GF-D8 (cell line): ENCODE measurements around the gene OPN1MW3.
"Not testable (repeated sequence)": the region's sequence is repeated elsewhere in the genome, so short reads cannot be mapped to it uniquely, and the experiment has no call there.

Experiments used
- DNase-seq: peaks from one replicate; lab custom pipeline; 2025; lab: John Stamatoyannopoulos, UW

Gene OPN1MW3

DNA sequence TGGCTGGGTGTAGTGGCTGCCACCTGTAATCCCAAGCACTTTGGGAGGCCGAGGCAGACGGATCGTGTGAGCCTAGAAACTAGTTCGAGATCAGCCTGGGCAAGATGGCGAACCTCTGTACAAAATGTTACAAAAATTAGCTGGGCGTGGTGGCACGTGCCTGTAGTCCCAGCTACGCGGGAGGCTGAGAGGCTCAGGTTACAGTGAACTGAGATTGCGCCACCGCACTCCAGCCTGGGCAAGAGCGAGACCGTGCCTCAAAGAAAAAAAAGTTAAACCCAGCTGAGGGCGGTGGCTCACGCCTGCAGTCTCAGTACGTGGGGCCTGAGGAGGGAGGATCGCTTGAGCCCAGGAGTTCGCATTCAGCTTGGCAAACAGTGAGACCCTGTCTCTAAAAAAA, 39.3 kb downstream of the OPN1MW3 start:
- DNase-seq: no peak

DNA sequence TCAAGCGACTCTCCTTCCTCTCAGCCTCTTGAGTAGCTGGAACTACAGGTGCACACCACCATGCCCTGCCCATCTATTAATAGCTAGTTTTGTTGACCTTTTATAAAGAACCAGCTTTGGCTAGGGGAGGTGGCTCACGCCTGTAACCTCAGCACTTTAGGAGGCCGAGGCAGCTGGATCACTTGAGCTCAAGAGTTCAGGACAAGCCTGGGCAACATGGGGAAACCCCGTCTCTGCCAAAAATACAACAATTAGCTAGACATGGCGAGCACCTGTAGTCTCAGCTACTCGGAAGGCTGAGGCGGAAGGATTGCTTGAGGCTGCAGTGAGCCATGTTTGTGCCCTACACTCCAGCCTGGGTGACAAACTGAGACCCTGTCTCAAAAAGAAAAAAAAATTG, 40.9 kb downstream of the OPN1MW3 start:
- no peak for DNase-seq

DNA sequence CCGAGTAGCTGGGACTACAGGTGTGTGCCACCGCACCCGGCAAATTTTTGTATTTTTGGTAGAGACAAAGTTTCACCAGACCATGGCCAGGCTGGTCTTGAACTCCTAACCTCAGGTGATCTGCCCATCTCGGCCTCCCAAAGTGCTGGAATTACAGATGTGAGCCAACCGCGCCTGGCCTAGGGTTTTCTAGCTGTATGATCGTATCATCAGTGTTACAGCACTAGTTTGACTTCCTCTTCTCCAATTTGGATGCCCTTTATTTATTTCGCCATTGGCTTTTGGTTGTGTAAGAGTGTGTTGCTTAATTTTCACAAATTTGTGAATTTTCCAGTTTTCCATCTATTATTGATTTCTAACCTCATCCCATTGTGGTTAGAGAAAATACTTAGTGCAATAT, 43.4 kb downstream of the OPN1MW3 start:
- DNase-seq: peak; percentile 54

DNA sequence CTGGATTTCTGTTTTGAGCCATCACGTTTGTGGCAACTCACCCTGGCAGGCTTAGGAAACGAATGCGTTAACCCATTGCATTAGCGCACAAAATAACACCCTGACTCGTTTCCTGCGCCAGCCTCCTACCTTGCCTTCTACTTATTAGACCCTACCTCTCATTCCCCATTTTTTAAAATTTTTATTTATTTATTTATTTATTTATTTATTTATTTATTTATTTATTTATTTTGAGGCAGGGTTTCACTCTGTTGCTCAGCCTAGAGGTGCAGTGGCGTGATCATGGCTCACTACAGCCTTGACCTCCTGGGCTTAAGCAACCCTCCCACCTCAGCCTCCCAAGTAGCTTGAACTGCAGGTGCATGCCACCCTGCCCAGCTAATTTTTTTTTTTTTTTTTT, 45.6 kb downstream of the OPN1MW3 start:
- not testable (repeated sequence) for DNase-seq

DNA sequence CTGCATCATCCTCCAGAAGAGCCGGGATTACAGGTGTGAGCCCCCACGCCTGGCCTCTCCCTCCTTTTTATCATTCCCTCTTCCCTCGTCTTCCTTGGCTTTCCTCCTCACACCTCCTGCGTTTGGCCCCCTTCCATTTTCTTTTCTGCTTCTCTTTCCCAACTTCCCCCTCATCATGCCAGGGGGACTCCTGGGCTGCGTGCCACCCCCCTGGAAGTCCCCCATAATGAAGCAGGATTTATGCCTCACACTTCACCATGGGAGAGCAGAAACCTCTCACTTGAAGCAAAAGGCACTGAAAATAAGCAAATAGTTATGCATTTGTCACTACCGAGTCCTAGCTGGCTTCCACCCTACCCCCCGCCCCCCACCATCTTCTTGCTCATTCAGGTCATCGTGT, 46.1 kb downstream of the OPN1MW3 start:
- no peak for DNase-seq

DNA sequence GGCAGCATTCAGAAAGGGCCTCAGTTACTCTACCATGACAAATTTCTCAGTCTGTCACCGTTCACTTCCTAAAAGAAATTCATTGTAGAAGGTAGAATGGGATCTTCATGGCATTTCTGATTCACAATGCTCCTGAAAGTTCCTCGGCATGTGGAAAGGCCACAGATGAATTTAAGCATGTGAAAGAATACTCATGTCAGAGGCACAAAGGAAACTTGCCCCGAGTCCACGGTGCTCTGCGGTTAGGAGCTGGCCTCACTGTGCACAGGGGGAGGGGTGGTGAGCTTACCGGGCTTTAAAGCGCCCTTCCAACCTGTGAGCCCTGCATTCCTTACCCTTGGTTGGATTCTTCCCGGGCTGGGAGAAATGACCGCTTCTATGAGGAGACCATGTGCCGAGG, 47.5 kb downstream of the OPN1MW3 start:
- DNase-seq: no peak

DNA sequence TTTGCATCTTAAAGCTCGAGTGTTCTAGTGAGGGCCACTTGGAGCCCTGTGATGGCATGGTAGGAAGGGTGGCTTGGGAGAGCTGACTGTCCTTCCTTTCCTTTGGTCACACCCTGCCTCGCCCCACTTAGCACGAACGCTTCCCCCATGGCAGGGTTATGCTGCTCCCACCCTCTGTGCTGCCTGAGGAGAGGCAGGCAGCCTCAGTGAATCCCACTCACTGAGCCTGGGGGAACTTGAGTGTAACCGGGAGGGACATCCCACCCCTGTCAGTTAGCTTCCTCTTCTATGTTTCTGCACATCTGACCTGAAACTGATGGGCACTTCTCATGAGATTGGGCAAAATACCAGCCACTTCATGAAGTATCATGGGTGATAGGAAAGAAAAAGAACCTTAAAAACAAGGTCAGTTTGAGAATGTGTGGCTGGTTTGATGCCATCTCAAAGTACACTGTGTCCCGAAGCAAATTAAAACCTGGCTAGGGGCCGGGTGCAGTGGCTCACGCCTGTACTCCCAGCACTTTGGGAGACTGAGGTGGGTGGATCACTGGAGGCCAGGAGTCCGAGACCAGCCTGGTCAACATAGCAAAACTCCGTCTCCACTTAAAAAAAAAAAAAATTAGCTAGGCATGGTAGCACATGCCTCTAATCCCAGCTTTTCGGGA, 48.3 kb downstream of the OPN1MW3 start:
- no peak for DNase-seq

DNA sequence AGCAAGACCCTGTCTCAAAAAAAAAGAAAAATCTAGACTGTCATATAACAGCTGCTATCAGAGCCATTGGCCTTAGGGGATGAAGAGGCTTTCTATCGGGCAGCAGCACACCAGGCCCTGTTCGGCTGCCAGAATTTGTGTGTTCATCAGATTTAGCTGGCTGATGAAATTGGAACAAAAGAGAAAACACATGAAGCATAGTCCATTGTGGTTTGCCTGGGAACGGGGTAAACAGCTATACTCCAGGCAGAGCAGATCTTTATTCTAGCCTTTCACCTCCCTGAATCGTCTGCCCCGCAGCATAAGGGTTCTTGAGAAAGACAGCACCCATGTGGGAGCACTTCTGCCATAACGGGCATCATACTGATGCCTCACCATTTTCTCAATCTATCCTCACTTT, 49.8 kb downstream of the OPN1MW3 start:
- no peak for DNase-seq

DNA sequence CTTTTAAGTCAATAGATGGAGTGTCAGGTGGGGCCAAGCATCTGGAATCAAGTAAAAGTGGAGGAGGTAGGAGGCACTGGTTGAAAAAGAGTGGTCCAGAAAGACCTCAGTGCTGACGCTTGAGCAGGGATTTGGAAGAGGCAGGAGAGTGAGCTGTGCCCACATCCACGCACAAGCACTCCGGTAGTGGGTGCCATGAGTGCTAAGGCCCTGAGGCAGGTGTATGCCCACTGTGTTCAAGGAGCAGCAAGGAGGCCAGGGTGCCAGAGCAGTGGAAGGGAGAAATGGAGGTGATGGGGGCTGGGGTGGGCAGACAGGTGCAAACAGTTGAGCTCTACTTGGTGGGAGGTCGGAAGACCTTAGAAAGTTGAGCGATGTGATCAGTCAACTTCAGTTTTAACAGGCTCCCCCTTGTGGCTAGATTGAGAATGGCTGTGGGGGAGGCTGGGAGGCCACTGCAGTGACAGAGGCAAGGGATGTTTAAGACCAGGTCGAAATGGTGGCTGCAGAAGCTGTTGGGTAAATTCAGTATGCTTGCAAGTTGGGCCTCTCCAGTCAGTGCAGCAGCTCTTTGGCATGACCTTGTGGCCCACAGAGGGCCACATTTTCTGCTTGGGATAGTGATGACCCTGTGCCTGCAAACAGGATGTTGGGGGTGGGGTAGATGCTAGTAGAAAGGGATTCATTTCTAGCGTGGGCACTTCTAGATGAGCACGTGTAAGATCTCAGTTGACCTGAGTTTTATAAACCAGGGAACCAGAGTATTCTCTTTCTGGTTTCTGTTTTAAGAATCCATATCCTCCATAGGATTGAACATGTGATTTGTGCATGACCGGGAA, 50.9 kb downstream of the OPN1MW3 start:
- DNase-seq: no peak

DNA sequence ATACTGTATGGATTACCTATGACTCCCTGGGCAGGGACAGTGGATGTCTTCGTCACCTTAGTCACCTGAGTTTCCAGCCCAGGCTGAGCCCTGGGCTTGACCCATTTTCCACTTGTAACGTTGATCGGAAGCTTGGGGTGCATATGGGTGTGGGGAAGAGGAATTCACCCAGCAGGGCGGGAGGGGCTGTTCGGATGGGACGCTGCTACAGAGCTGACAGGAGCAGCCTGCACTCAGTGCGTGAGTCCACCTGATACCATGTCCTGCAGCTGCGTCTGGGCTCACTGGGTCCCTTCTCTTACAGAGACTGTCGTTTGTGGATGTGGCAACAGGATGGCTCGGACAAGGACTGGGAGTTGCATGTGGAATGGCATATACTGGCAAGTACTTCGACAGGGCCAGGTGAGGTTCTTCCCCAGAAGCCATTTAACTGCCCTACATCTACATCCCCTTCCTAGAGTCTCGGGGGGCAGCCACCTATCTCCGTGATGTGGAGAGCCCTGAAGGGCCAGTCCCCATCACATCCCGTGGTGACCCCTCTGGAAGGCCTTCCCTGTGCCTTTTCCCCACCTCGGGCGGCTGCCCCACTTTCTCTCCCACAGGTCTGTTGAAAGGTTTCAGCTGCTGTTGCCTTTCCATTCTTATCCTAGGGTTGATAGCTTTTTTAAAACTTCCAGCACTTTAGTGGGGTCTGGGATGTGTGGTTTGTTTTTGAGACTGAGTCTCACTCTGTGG, 51.8 kb downstream of the OPN1MW3 start:
- DNase-seq: no peak

DNA sequence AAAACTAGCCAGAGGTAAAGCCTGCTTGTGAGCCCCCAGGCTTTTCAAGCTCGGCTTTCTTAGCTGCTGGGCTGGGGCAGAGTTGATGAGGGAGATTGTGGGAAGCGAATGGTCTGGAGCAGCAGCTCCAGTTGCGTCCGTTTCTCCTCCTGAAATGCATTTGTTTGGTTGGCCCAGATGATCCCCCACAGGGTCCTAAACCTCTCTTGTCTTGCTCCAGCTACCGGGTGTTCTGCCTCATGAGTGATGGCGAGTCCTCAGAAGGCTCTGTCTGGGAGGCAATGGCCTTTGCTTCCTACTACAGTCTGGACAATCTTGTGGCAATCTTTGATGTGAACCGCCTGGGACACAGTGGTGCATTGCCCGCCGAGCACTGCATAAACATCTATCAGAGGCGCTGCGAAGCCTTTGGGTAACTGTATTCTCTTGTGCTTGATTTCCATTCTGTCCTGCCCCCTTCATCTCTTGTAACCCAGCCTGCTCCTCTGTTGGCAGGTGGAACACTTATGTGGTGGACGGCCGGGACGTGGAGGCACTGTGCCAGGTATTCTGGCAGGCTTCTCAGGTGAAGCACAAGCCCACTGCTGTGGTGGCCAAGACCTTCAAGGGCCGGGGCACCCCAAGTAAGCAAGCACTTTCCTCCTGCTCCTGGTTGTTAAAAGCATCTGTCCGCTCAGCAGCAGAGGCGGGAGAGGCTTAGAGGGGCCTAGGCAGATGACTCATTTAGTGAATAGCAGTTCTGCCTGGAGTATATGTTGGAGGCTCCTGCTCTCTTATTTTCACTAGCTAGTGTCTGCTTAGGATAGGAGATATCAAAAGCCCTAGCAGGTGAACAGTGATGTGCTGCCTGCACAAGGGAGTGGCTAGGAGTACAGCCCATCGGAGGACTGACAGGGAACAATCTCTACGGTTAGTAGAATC, 53.5 kb downstream of the OPN1MW3 start:
- no peak for DNase-seq

DNA sequence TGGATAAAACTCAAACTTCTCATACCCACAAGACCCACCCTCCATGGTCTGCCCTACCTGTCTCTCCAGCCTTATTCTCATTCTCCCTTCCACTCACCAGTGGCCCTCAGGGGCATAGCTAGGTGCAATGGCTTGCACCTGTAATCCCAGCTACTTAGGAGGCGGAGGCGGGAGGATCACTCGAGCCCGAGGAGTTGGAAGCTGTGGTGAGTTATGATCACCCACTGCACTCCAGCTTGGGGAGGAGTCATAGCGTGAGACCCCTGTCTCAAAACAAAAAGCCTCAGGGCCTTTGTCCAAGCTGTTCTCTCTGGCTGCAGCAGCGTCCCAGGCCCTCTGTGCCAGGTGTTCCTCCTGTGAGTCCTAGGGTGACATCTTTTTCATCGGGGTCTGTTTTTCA, 54.7 kb downstream of the OPN1MW3 start:
- DNase-seq: no peak

DNA sequence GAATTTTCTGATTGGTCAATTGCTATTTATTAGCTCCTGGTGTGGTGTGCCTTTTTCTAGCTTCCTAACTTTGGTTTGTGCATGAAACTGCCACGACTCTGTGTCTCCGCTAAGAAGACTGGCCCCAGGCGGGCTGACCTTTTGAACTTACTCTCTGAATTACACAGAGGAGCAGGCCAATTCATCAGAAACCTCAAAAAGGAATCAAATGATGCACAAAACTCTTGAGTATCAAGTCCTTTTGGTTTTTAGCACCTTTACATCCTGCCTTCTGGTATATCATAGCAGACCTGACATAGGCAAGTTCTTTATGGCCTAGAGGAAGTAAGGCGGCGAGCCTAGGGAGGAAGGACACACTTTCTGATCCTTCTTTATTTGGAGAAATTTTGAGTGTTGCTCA, 55.8 kb downstream of the OPN1MW3 start:
- no peak for DNase-seq

DNA sequence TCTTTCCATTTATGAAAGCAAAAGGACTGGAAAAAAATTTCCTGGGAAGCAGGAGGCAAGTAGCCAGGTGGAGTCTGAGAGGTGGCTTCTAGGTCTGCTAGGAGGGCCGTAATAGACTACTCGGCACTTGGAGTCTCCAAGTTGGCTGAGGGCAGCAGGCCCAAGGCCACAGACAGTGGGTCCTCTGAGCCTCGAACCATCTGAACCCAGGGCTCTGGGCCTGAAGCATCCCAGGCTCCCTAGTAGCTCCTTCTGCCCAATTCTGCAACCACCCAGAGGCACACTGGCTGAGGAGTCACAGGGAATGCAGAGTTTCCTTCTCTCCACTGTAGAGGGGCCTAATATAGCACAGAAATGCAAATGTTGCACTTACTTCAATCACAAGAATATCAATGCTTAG, 58.0 kb downstream of the OPN1MW3 start:
- no peak for DNase-seq

DNA sequence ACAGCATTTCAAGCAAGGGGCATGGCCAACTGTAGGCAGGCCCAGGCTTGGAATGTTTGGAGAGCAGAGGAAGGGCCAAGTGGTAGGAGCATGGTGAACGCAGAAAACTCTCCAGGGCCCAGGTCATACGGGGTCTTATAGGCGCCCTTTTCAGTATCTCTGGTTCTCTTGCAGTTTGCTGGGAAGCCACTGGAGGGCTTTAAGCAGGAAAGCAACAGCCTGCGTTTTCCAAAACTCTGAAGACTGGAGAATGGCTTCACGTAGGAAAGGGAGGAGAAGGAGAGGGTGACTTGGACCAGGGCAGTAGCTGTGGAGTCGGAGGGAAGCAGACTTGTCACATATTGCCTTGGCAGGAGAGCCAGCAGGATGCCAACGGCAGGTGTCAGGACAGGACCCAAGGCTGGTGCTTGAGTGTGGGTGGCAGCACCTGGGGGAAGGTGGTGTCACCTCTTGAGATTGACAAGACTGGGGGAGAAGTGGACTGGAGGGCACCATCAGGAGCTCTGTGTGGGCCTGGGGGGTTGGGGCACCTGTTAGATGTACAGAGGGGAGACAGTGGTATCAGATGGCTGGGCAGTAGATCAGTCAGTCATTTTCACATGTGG, 60.1 kb downstream of the OPN1MW3 start:
- no peak for DNase-seq

DNA sequence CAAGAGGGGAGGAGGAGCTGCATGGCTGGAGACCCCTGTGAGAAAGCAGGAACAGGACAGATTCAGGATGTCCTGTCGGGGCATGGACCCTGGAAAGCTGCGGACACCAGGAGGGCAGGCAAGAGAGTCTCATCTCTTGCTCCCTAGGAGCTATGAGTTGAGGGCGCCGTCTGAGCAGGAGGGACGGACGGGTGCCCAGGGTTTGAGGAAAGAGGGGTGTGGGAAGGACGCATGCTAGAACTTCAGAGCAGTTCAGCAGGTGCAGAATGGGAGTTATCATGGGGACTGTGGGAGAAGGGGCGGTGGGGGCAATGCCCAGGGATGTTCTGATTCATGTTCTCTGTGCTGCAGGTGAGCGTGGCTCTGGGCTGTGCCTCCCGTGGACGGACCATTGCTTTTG, 63.0 kb downstream of the OPN1MW3 start:
- no peak for DNase-seq
